AG04450 (cell line): ENCODE measurements around the gene CDK17. TPM values are rescaled to one million over a fixed set of nuclear protein-coding genes. Genes with fewer than 3 reads are reported as not detected.

ENCODE experiments used
- CTCF ChIA-PET: fragments of 300-600, 350-600 bp; formaldehyde crosslinking; extraction: SDS; loops from one replicate; lab custom pipeline; 2022; ENCODE audit warnings: antibody characterized with exemption, inconsistent platforms; lab: Charles Lee
- POLR2A ChIA-PET: fragments of 350-600 bp; formaldehyde crosslinking; extraction: SDS; loops from one replicate; lab custom pipeline; 2021; ENCODE audit warnings: antibody characterized with exemption, inconsistent platforms; lab: Yijun Ruan, JAX
- DNase-seq: peaks from one replicate; pipeline ENCODE4 v3.0.0-alpha.2; 2011; ENCODE audit warnings: low read depth, low spot score
- H3K27ac ChIP-seq: one replicate; pipeline ENCODE4 v1.5.1; 2012; ENCODE audit warnings: low read depth, low read length, control low read depth
- H3K27me3 ChIP-seq: one replicate; pipeline ENCODE4 v1.6.0; 2012; ENCODE audit warnings: low read length; ENCODE audit not compliant: control insufficient read depth, insufficient read depth
- H3K4me3 ChIP-seq: 2 replicates; pipeline ENCODE4 v1.5.1; 2011; ENCODE audit warnings: mild to moderate bottlenecking, low read depth, low read length, control low read depth
- H3K9me3 ChIP-seq: 2 replicates; pipeline ENCODE4 v1.5.1; 2012; ENCODE audit warnings: low read length; ENCODE audit not compliant: control insufficient read depth, insufficient read depth
- CTCF ChIP-seq: IDR thresholded peaks from 2 replicates; pipeline ENCODE4 v1.5.1; 2011; ENCODE audit warnings: low read depth, low read length, control low read depth, inconsistent platforms
- polyA plus RNA-seq: library from polyadenylated mRNA; depleted of rRNA; stranded (reverse); fragments of >200 nt; gene quantifications from 2 replicates; pipeline ENCODE4 v1.2.3, GENCODE V29; 2011

CDK17 gene
- polyA plus RNA-seq, 1 experiment, result 67.8 TPM

GRCh38 chr12:96256672-96257361 lies 143.4 kb downstream of the CDK17 start:
- H3K4me3 ChIP-seq, result no peak overlapping the region
- no peak for TF ChIP-seq CTCF
- H3K9me3 ChIP-seq, result no peaks in the 10 kb centered on the region
- no peak overlapping the region for H3K27ac ChIP-seq
- ChIA-PET POLR2A (interaction anchor here (0.6 kb wide), 1 partner anchor 47 kb away, joined by 4 read pairs; no protein-coding TSS in a partner anchor), CTCF (interaction anchor here (1.0 to 4.2 kb wide), 4 partner anchors 11 to 260 kb away, joined by 3 to 19 read pairs (median 4); no protein-coding TSS in a partner anchor)
- no peak for DNase-seq
- H3K27me3 ChIP-seq, result no peaks in the 10 kb centered on the region

- no peaks in the 10 kb centered on the region for H3K9me3 ChIP-seq
- POLR2A ChIA-PET, result no interaction called here
- no peak for TF ChIP-seq CTCF
- no peaks in the 10 kb centered on the region for H3K27me3 ChIP-seq
- peak overlapping the region; percentile 21 for H3K27ac ChIP-seq
- CTCF ChIA-PET, result interaction anchor here (0.5 to 4.2 kb wide), 4 partner anchors 34 to 262 kb away, joined by 3 to 19 read pairs (median 4); no protein-coding TSS in a partner anchor
- H3K4me3 ChIP-seq, result no peak overlapping the region
- no peak for DNase-seq
These were observed 145.2 kb downstream of the CDK17 start for GRCh38 chr12:96255077-96255476.

GRCh38 chr12:96250119-96250685 lies 150.0 kb downstream of the CDK17 start:
- H3K27me3 ChIP-seq, result no peaks in the 10 kb centered on the region
- no peak for DNase-seq
- POLR2A ChIA-PET, result no interaction called here
- H3K27ac ChIP-seq, result no peak overlapping the region
- CTCF ChIA-PET, result no interaction called here
- TF ChIP-seq CTCF, result no peak
- no peak overlapping the region for H3K4me3 ChIP-seq
- no peaks in the 10 kb centered on the region; the same call in 1 of the 2 replicates for H3K9me3 ChIP-seq

GRCh38 chr12:96249196-96250118 lies 150.8 kb downstream of the CDK17 start:
- Histone ChIP-seq H3K4me3 (no peak overlapping the region), H3K27ac (peak overlapping the region; percentile 39), H3K9me3 (no peaks in the 10 kb centered on the region; the same call in 1 of the 2 replicates), H3K27me3 (no peaks in the 10 kb centered on the region)
- TF ChIP-seq CTCF, result no peak
- DNase-seq, result no peak
- ChIA-PET POLR2A (interaction anchor here (0.7 kb wide), 1 partner anchor 30 kb away, joined by 3 read pairs; no protein-coding TSS in a partner anchor), CTCF (no interaction called here)
